GM10248 (cell line): Measurements from ENCODE around the gene MEDAG.

Source experiments
- CTCF ChIA-PET: fragments of 300-600 bp; sonication (Branson Sonifier 250); formaldehyde crosslinking; extraction: SDS; loops from one replicate; lab custom pipeline; 2021; ENCODE audit warnings: antibody characterized with exemption; lab: Yijun Ruan, JAX
- POLR2A ChIA-PET: fragments of 350-650 bp; sonication (Branson Sonifier 250); formaldehyde crosslinking; extraction: SDS; loops from one replicate; lab custom pipeline; 2020; ENCODE audit warnings: antibody characterized with exemption; lab: Yijun Ruan, JAX
- DNase-seq: peaks from one replicate; pipeline ENCODE4 v3.0.0; 2012; ENCODE audit errors: extremely low spot score
- CTCF ChIP-seq: IDR thresholded peaks from 2 replicates; pipeline ENCODE4 v1.5.1; 2012; ENCODE audit warnings: mild to moderate bottlenecking, low read depth; ENCODE audit errors: extremely low read depth, missing control alignments, control extremely low read depth

MEDAG gene

DNA sequence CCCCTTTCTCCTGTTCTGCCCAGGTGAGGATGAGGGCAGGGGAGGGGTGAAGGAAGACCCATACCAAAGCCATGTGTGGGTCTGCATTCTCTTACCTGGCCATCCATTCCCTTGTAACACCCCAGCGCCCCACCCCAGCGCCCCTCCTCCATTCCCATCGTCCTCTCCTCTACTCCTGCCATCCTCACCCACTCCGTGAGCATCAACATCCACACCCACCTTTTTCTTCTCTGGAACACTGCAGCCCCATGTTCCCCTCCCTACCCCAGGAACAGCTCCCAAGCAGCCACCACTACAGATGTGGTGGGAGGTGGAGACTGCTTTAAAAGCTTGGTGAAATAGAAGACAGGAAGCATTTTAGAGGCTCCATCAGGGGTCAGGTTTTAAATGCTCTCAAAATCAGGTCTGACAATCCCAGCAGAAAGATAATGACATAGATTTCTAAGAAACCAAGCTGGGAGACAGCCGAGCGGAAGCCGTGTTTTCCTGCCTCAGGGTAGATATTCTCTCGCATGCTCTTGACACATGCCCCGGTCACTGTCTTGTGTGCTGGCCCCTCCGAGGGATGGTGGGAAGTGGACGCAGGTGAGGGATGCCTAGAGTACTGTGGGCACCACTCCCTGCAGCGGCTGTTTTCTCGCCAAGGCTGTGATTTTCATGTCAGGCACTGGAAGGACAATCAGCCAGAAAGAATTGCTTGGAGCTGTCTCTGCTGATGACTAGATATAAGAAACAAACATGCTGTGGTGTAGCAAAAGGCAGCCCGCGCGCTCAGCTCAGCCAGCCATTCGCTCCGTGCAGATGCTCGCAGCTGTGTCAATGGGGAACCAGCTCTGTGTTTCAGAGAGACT, 9.8 kb downstream of the MEDAG start:
- DNase-seq: no peak
- ChIA-PET POLR2A (no interaction called here), CTCF (interaction anchor here (0.9 to 1.3 kb wide), 3 partner anchors 14 to 36 kb away, joined by 3 read pairs; no protein-coding TSS in a partner anchor)
- TF ChIP-seq CTCF: no peak

DNA sequence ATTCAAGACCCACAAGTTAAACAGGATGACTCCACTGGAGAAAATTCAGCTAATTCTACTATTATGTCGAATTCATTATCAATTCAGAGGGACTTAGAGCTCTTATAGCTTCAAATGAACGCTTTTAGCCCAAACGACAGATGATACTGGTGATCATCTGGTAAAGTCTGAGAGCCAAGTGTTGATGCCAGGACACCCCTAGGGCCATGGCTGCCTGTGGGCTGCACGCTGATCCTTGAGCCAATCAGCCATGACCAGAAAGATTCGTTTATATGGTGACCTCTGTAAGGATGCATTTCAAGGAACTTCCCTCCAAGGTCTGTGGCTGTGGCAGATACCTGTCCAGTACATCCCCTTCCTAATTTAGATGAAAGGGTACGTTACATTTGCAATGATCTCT, 10.9 kb downstream of the MEDAG start:
- no peak for DNase-seq
- TF ChIP-seq CTCF: no peak
- ChIA-PET POLR2A (no interaction called here), CTCF (interaction anchor here (0.9 kb wide), 1 partner anchor 15 kb away, joined by 3 read pairs; no protein-coding TSS in a partner anchor)

DNA sequence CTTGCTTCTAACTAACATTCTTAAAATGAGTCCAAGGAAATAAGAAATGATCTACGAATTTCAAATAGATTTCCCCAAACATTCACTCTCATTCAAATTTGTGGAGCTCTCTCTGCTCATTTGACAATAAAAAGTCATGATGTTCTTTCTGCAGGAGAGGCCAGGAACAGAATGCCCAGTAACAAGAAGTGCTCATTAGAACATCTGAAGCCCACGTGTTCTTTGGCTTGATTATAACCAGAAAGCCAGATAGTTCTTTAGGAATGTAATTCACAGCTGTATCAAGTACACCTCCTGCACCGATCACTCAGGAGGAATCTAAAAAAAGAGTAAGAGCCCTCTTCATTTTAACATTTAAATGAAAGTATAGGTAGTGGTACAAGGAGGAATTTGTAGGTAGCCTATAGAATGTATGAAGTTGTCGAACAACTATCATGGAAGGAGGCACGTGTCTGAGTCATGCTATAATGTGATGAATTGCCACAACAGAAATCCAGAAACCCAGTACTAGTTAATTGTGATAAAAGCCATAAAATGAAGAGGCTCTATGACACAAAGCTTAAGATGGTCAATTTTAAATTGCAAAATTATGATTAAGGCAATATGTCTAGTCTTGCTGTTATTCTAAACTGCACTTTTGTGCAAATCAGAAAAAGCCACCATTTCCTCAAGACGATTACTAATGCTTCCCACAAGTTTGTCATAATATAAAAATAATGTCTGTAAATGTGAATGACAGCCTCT, 12.8 kb downstream of the MEDAG start:
- POLR2A ChIA-PET: no interaction called here
- TF ChIP-seq CTCF: no peak
- CTCF ChIA-PET: interaction anchor here (0.9 kb wide), 1 partner anchor 10 kb away, joined by 3 read pairs; no protein-coding TSS in a partner anchor
- no peak for DNase-seq

GRCh38 chr13:30920162-30920909, 14.3 kb downstream of the MEDAG start:
- no peak for DNase-seq
- CTCF ChIA-PET: no interaction called here
- POLR2A ChIA-PET: no interaction called here
- TF ChIP-seq CTCF: no peak

DNA sequence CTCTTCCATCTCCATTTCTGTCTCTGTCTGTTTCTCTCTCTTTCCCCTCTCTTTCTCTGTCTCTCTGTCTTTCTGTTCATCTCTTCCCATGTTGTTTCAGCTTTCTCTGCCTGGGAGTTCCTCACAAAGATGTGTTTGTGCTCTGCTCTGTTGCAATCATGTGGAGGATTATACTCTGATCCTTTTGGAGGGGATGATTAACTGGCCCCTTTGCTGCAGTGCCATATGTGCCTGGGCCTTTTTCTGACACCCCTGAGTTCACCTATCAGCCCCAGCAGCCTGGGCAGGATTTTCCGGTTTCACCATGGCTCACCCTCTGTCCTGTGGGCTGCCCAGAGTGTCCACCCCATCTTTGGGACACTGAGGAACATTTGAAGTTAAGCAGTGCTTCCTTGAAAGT, 17.3 kb downstream of the MEDAG start:
- CTCF ChIA-PET: interaction anchor here (1.4 kb wide), 1 partner anchor 66 kb away, joined by 3 read pairs; no protein-coding TSS in a partner anchor
- no peak for DNase-seq

More for the DNA sequence above, 17.3 kb downstream of the MEDAG start:
- TF ChIP-seq CTCF: no peak
- POLR2A ChIA-PET: no interaction called here
